GM19452 (cell line): ENCODE measurements around the gene PRH1.

Experiments used
- ATAC-seq: cut with Tn5 transposase; IDR thresholded peaks from one replicate; pipeline ENCODE4 v1.9.1; 2021; ENCODE audit not compliant: unreplicated experiment

PRH1 gene

GRCh38 chr12:10884086-10884725 lies at the start of gene PRH1:
Gene PRH1, minus strand, starts transcription at chr12:10884255. Its CDS starts 38 bp downstream, at chr12:10884217.
- ATAC-seq = no peak

- no peak for ATAC-seq
Measured at GRCh38 chr12:10928746-10929286, 44.8 kb upstream of the PRH1 start, which contains the start of gene PRH2. Gene PRH2, plus strand, starts transcription at chr12:10929236. Its CDS starts 38 bp downstream, at chr12:10929274.

GRCh38 chr12:10926269-10926668 lies 42.2 kb upstream of the PRH1 start:
- no peak for ATAC-seq

GRCh38 chr12:10919809-10920208 lies 35.8 kb upstream of the PRH1 start:
- ATAC-seq = no peak

GRCh38 chr12:10910380-10910779 lies 26.3 kb upstream of the PRH1 start:
- ATAC-seq = no peak

- no peak for ATAC-seq
Measured at GRCh38 chr12:10909462-10909861, 25.4 kb upstream of the PRH1 start, which contains the start of gene TAS2R13. Gene TAS2R13, minus strand, starts transcription at chr12:10909562. Its CDS starts 264 bp downstream, at chr12:10909298.

GRCh38 chr12:10904686-10905085 lies 20.6 kb upstream of the PRH1 start:
- no peak for ATAC-seq

- ATAC-seq = no peak
Measured at GRCh38 chr12:10901427-10901826, 17.4 kb upstream of the PRH1 start.

- ATAC-seq = no peak
Measured at GRCh38 chr12:10900972-10901371, 16.9 kb upstream of the PRH1 start.

GRCh38 chr12:10900530-10900929 lies 16.5 kb upstream of the PRH1 start:
- no peak for ATAC-seq

- ATAC-seq = no peak
Measured at GRCh38 chr12:10896854-10897253, 12.8 kb upstream of the PRH1 start.

- ATAC-seq = no peak
Measured at GRCh38 chr12:10891937-10892336, 7.9 kb upstream of the PRH1 start.

GRCh38 chr12:10889226-10889625 lies 5.2 kb upstream of the PRH1 start:
- no peak for ATAC-seq

GRCh38 chr12:10873378-10873777 lies 10.7 kb downstream of the PRH1 start:
- ATAC-seq = no peak

- no peak for ATAC-seq
Measured at GRCh38 chr12:10867381-10867780, 16.7 kb downstream of the PRH1 start.

GRCh38 chr12:10863512-10864218 lies 20.4 kb downstream of the PRH1 start:
- no peak for ATAC-seq

GRCh38 chr12:10861366-10861765 lies 22.7 kb downstream of the PRH1 start:
- no peak for ATAC-seq

- ATAC-seq = no peak
Measured at GRCh38 chr12:10855807-10856206, 28.2 kb downstream of the PRH1 start.

GRCh38 chr12:10853776-10854175 lies 30.3 kb downstream of the PRH1 start:
- ATAC-seq = no peak

- no peak for ATAC-seq
Measured at GRCh38 chr12:10851243-10851858, 32.7 kb downstream of the PRH1 start.

- ATAC-seq = no peak
Measured at GRCh38 chr12:10849425-10849878, 34.6 kb downstream of the PRH1 start, which contains the start of gene PRR4. Gene PRR4, minus strand, starts transcription at chr12:10849475. Its CDS starts 38 bp downstream, at chr12:10849437.
